Memory B cell (primary cell): ENCODE measurements around the gene SLC2A4RG.
"Not testable (repeated sequence)": the region's sequence is repeated elsewhere in the genome, so short reads cannot be mapped to it uniquely, and the experiment has no call there.

ENCODE experiments used
- ATAC-seq: fragments of 150-1000 bp; cut with Tn5 transposase; 2 replicates; pipeline ENCODE4 v1.10.0; 2021; ENCODE audit warnings: low read depth, mild to moderate bottlenecking, moderate library complexity
- DNase-seq, 2 donors: peaks; one replicate each; pipeline ENCODE4 v3.0.0; 2022; ENCODE audit warnings: low spot score in 2 of 2
- H3K27ac Mint-ChIP-seq: one replicate; pipeline ENCODE4 v1.8.0; 2022; ENCODE audit warnings: mild to moderate bottlenecking, moderate library complexity, mixed read lengths
- H3K27me3 Mint-ChIP-seq: one replicate; pipeline ENCODE4 v1.8.0; 2022; ENCODE audit warnings: mixed read lengths
- H3K36me3 Mint-ChIP-seq: one replicate; pipeline ENCODE4 v1.8.0; 2022; ENCODE audit warnings: mild to moderate bottlenecking, mixed read lengths
- H3K4me1 Mint-ChIP-seq: one replicate; pipeline ENCODE4 v1.8.0; 2022; ENCODE audit warnings: mixed read lengths
- H3K4me3 Mint-ChIP-seq: one replicate; pipeline ENCODE4 v1.8.0; 2022; ENCODE audit warnings: mild to moderate bottlenecking, moderate library complexity, mixed read lengths
- H3K9me3 Mint-ChIP-seq: one replicate; pipeline ENCODE4 v1.8.0; 2022; ENCODE audit warnings: mixed read lengths

Gene SLC2A4RG

DNA sequence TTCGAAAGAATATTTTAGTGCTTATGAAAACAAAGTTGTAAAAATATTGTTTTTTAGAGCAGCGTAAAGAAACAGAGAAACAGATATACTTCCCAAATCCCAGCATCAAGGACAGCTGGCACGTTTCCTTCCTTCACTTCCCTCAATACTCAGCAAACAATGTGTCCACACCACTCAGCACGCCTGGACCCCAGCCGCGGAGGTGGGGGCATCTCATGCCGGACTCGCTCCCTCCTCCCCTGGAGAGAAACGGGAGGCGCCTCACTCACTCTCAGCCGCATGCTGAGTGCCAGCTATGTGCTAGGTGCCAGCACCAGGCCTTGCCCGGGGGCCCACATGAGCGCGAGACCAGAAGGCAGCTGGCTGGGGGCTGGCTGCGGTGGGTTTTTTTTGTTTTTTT is 34.7 kb downstream of the SLC2A4RG start:
- H3K27ac Mint-ChIP-seq: no peak overlapping the region
- no peak for DNase-seq

DNA sequence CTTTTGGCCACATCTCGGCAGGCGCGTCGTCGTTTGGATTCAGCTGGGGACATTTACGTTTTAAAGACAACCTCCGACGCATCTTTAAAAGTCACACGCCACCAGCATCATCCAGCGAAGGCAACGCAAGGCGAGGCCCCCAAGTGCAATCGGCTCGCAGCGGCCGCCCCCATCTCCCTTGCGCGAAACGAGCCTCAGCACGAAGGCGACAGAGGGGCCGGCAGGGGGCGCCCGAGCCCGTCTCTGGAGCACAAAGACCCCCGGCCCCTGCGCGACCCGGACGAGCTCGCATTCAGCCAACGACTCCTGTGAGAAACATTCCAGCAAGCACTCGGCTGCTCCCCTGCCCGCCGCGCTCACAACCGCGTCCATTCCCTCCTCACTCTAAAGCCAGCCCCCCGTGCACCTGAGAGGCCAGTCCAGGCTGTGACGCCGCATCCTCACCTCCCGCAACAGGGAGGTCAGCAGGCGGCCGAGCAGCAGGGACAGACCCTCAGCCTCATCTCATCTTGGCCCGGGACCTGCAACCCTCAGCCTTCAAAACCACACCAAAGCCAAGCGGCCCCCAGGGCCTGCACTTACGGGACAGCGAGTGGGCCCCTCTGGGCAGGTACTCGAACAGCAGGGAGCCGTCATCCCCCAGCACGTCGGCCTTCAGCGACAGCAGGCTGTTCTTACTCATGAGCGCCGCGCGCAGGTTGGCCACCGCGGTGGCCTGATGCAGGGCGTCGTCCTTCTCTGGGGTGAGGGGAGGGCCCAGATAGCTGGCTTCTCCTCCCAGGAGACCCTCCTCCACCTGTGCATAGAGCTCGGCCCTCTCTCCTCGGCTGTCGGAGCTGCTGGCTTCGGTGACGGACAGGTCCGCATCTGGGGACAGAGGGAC is 35.8 kb downstream of the SLC2A4RG start:
- H3K27ac Mint-ChIP-seq: no peak overlapping the region
- no peaks in the 10 kb centered on the region for H3K36me3 Mint-ChIP-seq
- H3K4me1 Mint-ChIP-seq: peaks cover 2% of the 10 kb centered on the region
- DNase-seq (no peak), ATAC-seq (no peak)
- no peaks in the 10 kb centered on the region for H3K9me3 Mint-ChIP-seq
- no peak overlapping the region for H3K4me3 Mint-ChIP-seq
- peaks cover 8% of the 10 kb centered on the region for H3K27me3 Mint-ChIP-seq

More for the DNA sequence above, 34.7 kb downstream of the SLC2A4RG start:
- ATAC-seq: no peak
- Mint-ChIP-seq H3K4me1 (peaks cover 2% of the 10 kb centered on the region), H3K9me3 (no peaks in the 10 kb centered on the region), H3K27me3 (peaks cover 10% of the 10 kb centered on the region), H3K36me3 (no peaks in the 10 kb centered on the region), H3K4me3 (no peak overlapping the region)

- not testable (repeated sequence) for H3K36me3 Mint-ChIP-seq, H3K4me3 Mint-ChIP-seq, H3K4me1 Mint-ChIP-seq, DNase-seq, H3K27ac Mint-ChIP-seq, ATAC-seq, H3K27me3 Mint-ChIP-seq, H3K9me3 Mint-ChIP-seq
Observed at GRCh38 chr20:63776875-63777274, 37.3 kb downstream of the SLC2A4RG start.

GRCh38 chr20:63777614-63778013 is 38.0 kb downstream of the SLC2A4RG start:
- DNase-seq (no peak), ATAC-seq (no peak)
- Mint-ChIP-seq H3K27me3 (peaks cover 7% of the 10 kb centered on the region), H3K9me3 (no peaks in the 10 kb centered on the region), H3K4me1 (peaks cover 7% of the 10 kb centered on the region), H3K27ac (no peak overlapping the region), H3K4me3 (no peak overlapping the region), H3K36me3 (no peaks in the 10 kb centered on the region)

GRCh38 chr20:63778034-63778752 is 38.6 kb downstream of the SLC2A4RG start:
- DNase-seq (no peak), ATAC-seq (no peak)
- no peak overlapping the region for H3K4me3 Mint-ChIP-seq
- no peaks in the 10 kb centered on the region for H3K9me3 Mint-ChIP-seq
- no peaks in the 10 kb centered on the region for H3K36me3 Mint-ChIP-seq
- H3K27me3 Mint-ChIP-seq: peaks cover 6% of the 10 kb centered on the region
- peaks cover 7% of the 10 kb centered on the region for H3K4me1 Mint-ChIP-seq
- no peak overlapping the region for H3K27ac Mint-ChIP-seq

DNA sequence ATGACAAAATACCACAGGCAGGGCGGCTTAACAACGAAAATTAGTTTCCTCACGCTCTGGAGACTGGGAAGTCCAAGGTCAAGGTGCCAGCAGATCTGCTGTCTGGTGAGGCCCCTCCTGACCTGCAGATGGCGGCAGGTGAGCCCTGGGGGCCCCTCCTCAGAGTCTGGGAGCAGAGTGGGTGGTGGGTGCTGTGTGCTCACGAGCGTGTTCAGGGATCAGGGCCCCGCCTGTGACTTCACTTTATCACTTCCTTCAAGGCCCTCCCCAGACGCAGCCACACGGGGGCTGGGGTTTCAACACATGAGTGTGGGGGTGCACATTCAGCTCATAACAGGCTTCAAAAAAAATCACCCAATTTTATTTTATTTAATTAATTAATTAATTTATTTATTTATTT is 39.3 kb downstream of the SLC2A4RG start:
- Mint-ChIP-seq H3K36me3 (no peaks in the 10 kb centered on the region), H3K27ac (no peak overlapping the region), H3K4me3 (no peak overlapping the region), H3K4me1 (peaks cover 7% of the 10 kb centered on the region), H3K27me3 (peaks cover 6% of the 10 kb centered on the region), H3K9me3 (no peaks in the 10 kb centered on the region)
- no peak for ATAC-seq
- DNase-seq: no peak

- DNase-seq (no peak), ATAC-seq (no peak)
- H3K27me3 Mint-ChIP-seq: peaks cover 2% of the 10 kb centered on the region
- H3K27ac Mint-ChIP-seq: no peak overlapping the region
- H3K9me3 Mint-ChIP-seq: no peaks in the 10 kb centered on the region
- H3K4me3 Mint-ChIP-seq: no peak overlapping the region
- no peaks in the 10 kb centered on the region for H3K36me3 Mint-ChIP-seq
- peaks cover 7% of the 10 kb centered on the region for H3K4me1 Mint-ChIP-seq
Observed at GRCh38 chr20:63781181-63781580, 41.6 kb downstream of the SLC2A4RG start.

DNA sequence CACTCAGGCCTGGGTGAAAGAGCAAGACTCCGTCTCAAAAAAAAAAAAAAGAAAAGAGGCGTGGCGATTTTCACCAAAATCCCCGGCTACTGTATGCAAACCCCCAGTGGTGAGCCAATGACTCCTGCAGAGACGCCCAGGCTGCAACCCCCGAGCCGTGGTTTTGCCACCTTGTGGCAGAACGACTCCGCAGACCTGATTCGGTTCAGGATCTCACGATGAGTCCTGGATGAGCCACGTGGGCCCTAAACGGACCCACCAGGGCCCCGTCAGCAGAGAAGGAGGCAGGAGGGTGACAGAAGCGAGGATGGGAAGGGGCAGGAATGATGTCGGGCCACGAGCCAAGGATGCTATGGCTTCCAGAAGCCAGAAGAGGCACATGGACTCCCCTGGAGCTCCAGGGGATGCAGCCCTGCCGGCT is 42.5 kb downstream of the SLC2A4RG start:
- peak in 1 of 2 donors; percentile 42 for DNase-seq
- Mint-ChIP-seq H3K4me3 (no peak overlapping the region), H3K4me1 (peaks cover 9% of the 10 kb centered on the region), H3K27me3 (peaks cover 2% of the 10 kb centered on the region), H3K36me3 (no peaks in the 10 kb centered on the region), H3K9me3 (no peaks in the 10 kb centered on the region), H3K27ac (no peak overlapping the region)
- peak; percentile 93 for ATAC-seq

DNA sequence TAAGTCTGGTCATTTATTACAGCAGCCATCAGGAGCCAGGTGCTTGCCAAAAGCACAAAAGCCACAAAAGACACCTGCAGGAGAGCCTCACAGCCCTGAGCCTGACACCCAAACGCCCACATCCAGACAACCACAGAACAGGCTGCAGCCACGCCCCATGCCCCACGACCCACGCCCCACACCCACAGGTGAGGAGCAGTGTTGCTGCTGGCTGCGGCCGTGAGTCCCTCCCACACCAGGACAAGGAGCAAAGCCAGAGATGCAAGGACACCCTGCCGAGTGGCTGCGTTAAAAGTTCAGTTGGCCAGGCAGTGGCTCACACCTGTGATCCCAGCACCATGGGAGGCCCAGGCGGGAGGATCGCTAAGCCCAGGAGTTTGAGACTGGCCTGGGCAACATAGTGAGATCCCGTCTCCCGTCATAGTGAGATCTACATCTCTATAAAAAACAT is 43.0 kb downstream of the SLC2A4RG start:
- H3K4me3 Mint-ChIP-seq: no peak overlapping the region
- no peaks in the 10 kb centered on the region for H3K27me3 Mint-ChIP-seq
- DNase-seq: no peak
- peaks cover 9% of the 10 kb centered on the region for H3K4me1 Mint-ChIP-seq
- no peaks in the 10 kb centered on the region for H3K36me3 Mint-ChIP-seq
- no peaks in the 10 kb centered on the region for H3K9me3 Mint-ChIP-seq
- H3K27ac Mint-ChIP-seq: no peak overlapping the region
- ATAC-seq: no peak

GRCh38 chr20:63783970-63784369 is 44.4 kb downstream of the SLC2A4RG start:
- Mint-ChIP-seq H3K9me3 (no peaks in the 10 kb centered on the region), H3K36me3 (no peaks in the 10 kb centered on the region), H3K4me1 (peaks cover 9% of the 10 kb centered on the region), H3K4me3 (no peak overlapping the region), H3K27ac (no peak overlapping the region), H3K27me3 (peaks cover 3% of the 10 kb centered on the region)
- no peak for ATAC-seq
- no peak for DNase-seq

DNA sequence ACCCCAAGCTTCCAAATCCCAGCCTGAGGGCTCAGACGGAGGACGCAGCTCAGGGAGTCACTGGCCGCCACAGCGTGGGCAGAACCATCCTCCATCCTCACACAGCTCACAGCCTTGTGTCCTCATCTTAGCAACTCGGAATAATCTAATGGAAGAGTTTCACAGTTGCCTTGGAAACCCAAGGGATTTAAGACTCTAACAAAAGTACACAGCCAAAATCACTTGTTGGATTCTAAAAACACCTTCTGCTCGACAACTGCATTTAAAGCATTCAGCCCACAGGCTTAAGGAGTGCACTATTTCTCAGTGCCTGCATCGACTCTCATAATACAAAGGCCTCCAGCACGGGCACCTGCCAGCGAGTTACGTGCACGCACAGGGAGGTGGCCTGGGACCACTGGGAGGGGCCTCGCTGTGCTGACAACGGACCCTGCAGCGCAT is 46.1 kb downstream of the SLC2A4RG start:
- DNase-seq (no peak), ATAC-seq (no peak)
- peaks cover 3% of the 10 kb centered on the region for H3K27me3 Mint-ChIP-seq
- no peaks in the 10 kb centered on the region for H3K9me3 Mint-ChIP-seq
- H3K36me3 Mint-ChIP-seq: no peaks in the 10 kb centered on the region
- peaks cover 9% of the 10 kb centered on the region for H3K4me1 Mint-ChIP-seq
- H3K27ac Mint-ChIP-seq: no peak overlapping the region
- no peak overlapping the region for H3K4me3 Mint-ChIP-seq

GRCh38 chr20:63787302-63787701 is 47.7 kb downstream of the SLC2A4RG start:
- no peak overlapping the region for H3K4me3 Mint-ChIP-seq
- peaks cover 4% of the 10 kb centered on the region for H3K4me1 Mint-ChIP-seq
- DNase-seq (no peak), ATAC-seq (no peak)
- H3K27ac Mint-ChIP-seq: no peak overlapping the region
- H3K9me3 Mint-ChIP-seq: no peaks in the 10 kb centered on the region
- no peaks in the 10 kb centered on the region for H3K36me3 Mint-ChIP-seq
- peaks cover 3% of the 10 kb centered on the region for H3K27me3 Mint-ChIP-seq

DNA sequence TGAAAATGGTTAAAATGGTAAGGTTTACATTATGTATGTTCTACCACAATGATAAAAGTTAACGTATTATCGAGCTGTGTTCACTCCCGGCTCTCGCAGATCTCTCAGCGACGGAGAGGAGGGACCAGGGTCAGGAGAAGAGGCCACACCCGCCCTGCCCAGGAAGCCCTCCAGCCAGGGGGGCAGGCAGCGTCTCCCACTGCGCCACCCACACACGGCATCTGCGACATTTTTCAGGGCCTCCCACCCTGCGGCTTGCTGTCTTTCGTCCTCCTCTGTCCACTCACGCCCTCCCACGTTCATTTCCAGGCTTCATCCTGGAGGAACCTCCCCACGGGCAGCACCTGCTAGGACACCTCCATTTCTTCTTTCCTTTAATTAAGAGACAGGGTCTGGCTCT is 48.2 kb downstream of the SLC2A4RG start:
- H3K9me3 Mint-ChIP-seq: no peaks in the 10 kb centered on the region
- H3K27ac Mint-ChIP-seq: no peak overlapping the region
- H3K4me3 Mint-ChIP-seq: no peak overlapping the region
- H3K27me3 Mint-ChIP-seq: peaks cover 3% of the 10 kb centered on the region
- H3K36me3 Mint-ChIP-seq: no peaks in the 10 kb centered on the region
- ATAC-seq: no peak
- no peak for DNase-seq
- H3K4me1 Mint-ChIP-seq: peaks cover 4% of the 10 kb centered on the region

- H3K4me1 Mint-ChIP-seq: peaks cover 5% of the 10 kb centered on the region
- ATAC-seq: no peak
- peaks cover 7% of the 10 kb centered on the region for H3K27me3 Mint-ChIP-seq
Observed at GRCh38 chr20:63789836-63790571, 50.4 kb downstream of the SLC2A4RG start.

More at GRCh38 chr20:63789836-63790571, 50.4 kb downstream of the SLC2A4RG start:
- Mint-ChIP-seq H3K36me3 (no peaks in the 10 kb centered on the region), H3K9me3 (no peaks in the 10 kb centered on the region), H3K4me3 (no peak overlapping the region), H3K27ac (no peak overlapping the region)
- DNase-seq: no peak
